NB4 (cell line): ENCODE measurements around the gene BICDL2.
"Not testable (repeated sequence)": the region's sequence is repeated elsewhere in the genome, so short reads cannot be mapped to it uniquely, and the experiment has no call there.

ENCODE experiments used
- DNase-seq: peaks from one replicate; pipeline ENCODE4 v3.0.0; 2010; ENCODE audit warnings: low read depth
- H3K4me3 ChIP-seq: one replicate; pipeline ENCODE4 v1.5.1; 2011; ENCODE audit warnings: mild to moderate bottlenecking, low read depth, low read length, moderate library complexity
- MYC ChIP-seq: IDR thresholded peaks from 2 replicates; pipeline ENCODE4 v1.6.1; 2011; ENCODE audit warnings: low read depth, low read length
- POLR2A ChIP-seq: IDR thresholded peaks from 2 replicates; pipeline ENCODE4 v1.6.1; 2011; ENCODE audit warnings: mild to moderate bottlenecking; ENCODE audit not compliant: insufficient read length; ENCODE audit errors: extremely low read depth
- TF ChIP-seq, protein P1 (sequence below): IDR thresholded peaks from 2 replicates; pipeline ENCODE4 v1.6.1; 2011; ENCODE audit warnings: low read depth, low read length
- TF ChIP-seq, protein P2 (sequence below): IDR thresholded peaks from one replicate; pipeline ENCODE4 v1.5.1; 2012; ENCODE audit warnings: low read depth, low read length

The BICDL2 gene

DNA sequence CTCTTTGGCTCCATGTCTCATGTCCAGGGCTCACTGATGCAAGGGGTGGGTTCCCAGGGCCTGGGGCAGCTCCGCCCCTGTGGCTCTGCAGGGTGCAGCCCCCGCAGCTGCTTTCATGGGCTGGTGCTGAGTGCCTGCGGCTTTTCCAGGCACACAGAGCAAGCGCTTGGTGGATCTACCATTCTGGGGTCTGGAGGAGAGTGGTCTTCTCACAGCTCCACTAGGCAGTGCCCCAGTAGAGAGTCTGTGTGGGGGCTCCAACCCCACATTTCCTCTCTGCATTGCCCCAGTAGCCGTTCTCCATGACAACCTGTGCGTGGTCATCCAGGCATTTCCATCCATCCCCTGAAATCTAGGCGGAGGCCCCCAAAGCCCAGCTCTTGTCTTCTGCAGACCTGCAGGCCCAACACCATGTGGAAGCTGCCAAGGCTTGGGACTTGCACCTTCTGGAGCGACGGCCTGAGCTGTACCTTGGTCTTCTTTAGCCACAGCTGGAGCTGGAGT is 33.9 kb upstream of the BICDL2 start:
- TF ChIP-seq POLR2A (no peak), MYC (no peak)
- DNase-seq = peak; percentile 74
- no peak overlapping the region for H3K4me3 ChIP-seq

DNA sequence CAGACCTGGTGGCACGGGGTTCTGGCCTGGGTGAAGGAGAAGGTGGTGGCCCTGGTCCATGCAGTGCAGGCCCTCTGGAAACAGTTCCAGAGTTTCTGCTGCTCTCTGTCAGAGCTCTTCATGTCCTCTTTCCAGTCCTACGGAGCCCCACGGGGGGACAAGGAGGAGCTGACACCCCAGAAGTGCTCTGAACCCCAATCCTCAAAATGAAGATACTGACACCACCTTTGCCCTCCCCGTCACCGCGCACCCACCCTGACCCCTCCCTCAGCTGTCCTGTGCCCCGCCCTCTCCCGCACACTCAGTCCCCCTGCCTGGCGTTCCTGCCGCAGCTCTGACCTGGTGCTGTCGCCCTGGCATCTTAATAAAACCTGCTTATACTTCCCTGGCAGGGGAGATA is 32.4 kb upstream of the BICDL2 start:
- not testable (repeated sequence) for DNase-seq, H3K4me3 ChIP-seq

DNA sequence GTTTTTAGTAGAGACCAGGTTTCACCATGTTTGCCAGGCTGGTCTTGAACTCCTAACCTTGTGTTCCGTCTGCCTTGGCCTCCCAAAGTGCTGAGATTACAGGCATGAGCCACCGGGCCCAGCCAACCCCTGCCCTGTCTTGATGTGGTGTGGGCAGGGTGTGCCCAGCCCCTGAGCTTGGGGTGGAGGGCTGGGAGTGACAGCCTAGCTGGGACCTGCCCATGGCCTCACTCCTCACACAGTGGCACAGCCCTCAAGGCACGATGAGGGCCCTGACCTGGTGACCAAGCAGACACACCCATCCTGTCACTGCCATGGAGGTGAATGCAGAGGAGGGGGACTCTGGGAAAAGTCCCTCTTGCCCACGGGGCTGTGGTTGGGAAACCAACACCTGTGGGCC is 31.7 kb upstream of the BICDL2 start:
- TF ChIP-seq, protein P1, sequence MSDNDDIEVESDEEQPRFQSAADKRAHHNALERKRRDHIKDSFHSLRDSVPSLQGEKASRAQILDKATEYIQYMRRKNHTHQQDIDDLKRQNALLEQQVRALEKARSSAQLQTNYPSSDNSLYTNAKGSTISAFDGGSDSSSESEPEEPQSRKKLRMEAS = no peak
- TF ChIP-seq POLR2A = no peak
- TF ChIP-seq, protein P2, sequence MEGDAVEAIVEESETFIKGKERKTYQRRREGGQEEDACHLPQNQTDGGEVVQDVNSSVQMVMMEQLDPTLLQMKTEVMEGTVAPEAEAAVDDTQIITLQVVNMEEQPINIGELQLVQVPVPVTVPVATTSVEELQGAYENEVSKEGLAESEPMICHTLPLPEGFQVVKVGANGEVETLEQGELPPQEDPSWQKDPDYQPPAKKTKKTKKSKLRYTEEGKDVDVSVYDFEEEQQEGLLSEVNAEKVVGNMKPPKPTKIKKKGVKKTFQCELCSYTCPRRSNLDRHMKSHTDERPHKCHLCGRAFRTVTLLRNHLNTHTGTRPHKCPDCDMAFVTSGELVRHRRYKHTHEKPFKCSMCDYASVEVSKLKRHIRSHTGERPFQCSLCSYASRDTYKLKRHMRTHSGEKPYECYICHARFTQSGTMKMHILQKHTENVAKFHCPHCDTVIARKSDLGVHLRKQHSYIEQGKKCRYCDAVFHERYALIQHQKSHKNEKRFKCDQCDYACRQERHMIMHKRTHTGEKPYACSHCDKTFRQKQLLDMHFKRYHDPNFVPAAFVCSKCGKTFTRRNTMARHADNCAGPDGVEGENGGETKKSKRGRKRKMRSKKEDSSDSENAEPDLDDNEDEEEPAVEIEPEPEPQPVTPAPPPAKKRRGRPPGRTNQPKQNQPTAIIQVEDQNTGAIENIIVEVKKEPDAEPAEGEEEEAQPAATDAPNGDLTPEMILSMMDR = no peak
- no peak for TF ChIP-seq MYC
- no peak for DNase-seq
- no peak overlapping the region for H3K4me3 ChIP-seq

DNA sequence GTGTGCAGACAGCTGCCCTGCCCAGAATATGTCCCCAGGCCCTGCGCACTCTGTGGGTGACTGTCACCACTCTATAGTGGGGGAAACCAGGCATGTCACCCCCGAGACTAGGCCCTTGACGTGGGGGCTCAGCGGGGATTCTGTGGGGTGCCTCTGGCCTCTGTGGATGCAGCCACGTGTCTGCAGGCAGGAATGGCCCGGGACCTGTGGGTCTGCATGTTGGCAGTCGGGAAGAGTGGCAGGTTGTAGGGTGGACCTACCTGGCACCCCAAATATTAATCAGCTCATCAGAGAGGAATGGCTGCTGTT is 29.6 kb upstream of the BICDL2 start:
- H3K4me3 ChIP-seq = no peak overlapping the region
- no peak for TF ChIP-seq POLR2A
- TF ChIP-seq, protein P1 = no peak
- no peak for TF ChIP-seq MYC
- TF ChIP-seq, protein P2 = no peak
- no peak for DNase-seq

DNA sequence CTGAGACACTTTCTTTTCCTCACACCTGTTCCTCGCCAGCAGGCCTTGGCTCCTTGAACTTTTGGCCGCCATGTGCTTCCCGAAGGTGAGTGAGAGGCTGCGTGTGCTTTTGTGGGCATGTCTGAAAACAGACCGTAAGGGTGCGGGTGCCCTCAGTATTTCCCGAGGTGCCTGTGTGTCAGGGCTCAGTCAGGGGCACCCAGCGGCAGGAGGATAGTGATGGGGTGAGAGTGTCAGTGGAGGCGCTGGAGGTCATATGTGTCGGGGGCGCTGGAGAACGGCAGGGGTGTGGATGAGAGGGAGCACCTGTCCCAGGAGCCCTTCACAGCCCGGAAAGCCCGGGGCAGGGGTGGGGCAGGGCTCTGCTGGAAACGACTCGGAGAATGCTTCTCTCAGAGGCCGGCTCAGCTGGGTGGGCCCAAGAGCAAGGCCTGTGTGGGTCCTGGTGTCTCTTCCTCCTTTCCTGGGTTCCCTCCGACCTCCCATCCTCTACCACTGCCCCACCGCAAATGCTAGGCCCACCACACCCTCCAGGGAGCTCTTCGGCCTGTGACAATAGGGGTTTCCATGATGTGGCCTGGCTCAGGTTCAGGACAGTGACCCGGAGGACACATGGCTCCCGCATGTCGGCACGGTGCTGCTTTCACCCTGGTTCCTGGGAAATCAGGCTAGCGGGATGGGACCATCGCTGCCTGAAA is 29.1 kb upstream of the BICDL2 start:
- TF ChIP-seq, protein P2 = no peak
- TF ChIP-seq POLR2A = no peak
- TF ChIP-seq, protein P1 = no peak
- TF ChIP-seq MYC = no peak
- no peak overlapping the region for H3K4me3 ChIP-seq

DNA sequence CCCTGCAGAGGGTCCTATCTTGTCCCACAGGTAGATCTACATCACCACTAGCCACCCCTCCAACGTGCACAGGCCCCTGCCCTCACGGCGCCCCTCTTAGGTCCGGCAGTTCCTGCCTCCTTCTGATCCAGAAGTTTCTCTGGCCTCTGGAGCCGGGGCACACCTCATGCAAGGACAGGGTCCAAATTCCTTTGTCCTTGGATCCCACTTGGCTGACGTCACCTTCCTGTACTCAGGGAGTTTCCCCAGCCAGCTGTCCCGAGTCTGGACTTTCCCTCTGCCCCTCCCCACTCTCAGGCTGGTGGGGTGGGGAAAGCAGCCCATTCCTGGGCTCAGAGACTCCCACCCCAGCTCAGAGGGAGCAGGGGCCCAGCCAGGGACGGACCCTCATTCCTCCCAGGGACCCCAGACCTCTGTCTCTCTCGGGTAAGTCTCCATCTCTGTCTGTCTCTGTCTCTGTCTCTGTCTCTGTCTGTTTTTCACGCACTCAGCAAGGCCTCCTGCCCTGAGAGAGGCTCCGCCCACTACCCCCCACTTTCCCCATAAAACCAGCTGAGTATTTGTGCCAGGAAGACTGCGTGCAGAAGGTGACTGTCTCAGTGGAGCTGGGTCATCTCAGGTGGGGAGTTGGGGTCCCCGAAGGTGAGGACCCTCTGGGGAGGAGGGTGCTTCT is 28.5 kb upstream of the BICDL2 start, which contains the start of gene IL32:
IL32 (plus strand) TSS at position 572 of the 673 bp plus-strand sequence. CDS start 172 bp downstream, outside the sequence.
- TF ChIP-seq MYC (no peak), POLR2A (no peak)
- TF ChIP-seq, protein P1 = no peak
- TF ChIP-seq, protein P2 = no peak
- DNase-seq = no peak
- H3K4me3 ChIP-seq = no peak within 1 kb of the TSS

More for the DNA sequence above, 29.1 kb upstream of the BICDL2 start:
- no peak for DNase-seq
